Pancreas (tissue), 10 donors: Measurements from ENCODE around the gene TTLL3. TPM values are rescaled to one million over a fixed set of nuclear protein-coding genes. Genes with fewer than 3 reads are reported as not detected.
"Not testable (repeated sequence)": the region's sequence is repeated elsewhere in the genome, so short reads cannot be mapped to it uniquely, and the experiment has no call there.

Experiments
- ATAC-seq, 4 donors: fragments of 200-7000 bp; cut with Tn5 transposase; one replicate each; pipeline versions ENCODE4 v1.8.0 to v1.9.1; 2020; ENCODE audit warnings: mild to moderate bottlenecking in 4 of 4, moderate library complexity in 4 of 4
- DNase-seq, 6 donors: peaks; one replicate each; pipeline ENCODE4 v3.0.0-alpha.2; 2020
- FAIRE-seq: peaks from 2 replicates; lab custom pipeline; 2012; peaks lifted over from hg19 to GRCh38; lab: Jason Lieb, UNC
- H3K27ac ChIP-seq, 4 donors: fragments of 200-600 bp; sonication (generic); 1 replicate in 3 of 4; 2 replicates in 1 of 4; pipeline versions ENCODE4 v1.5.0 to v1.8.0; 2020
- H3K27me3 ChIP-seq, 4 donors: fragments of 200-600 bp; one replicate each; pipeline ENCODE4 v1.8.0; 2021
- H3K36me3 ChIP-seq, 3 donors: fragments of 200-600 bp; sonication (generic) in 1 of 3; one replicate each; pipeline versions ENCODE4 v1.5.0 to v1.8.0; 2020 to 2021
- H3K4me1 ChIP-seq, 3 donors: fragments of 200-600 bp; one replicate each; pipeline ENCODE4 v1.8.0; 2021
- H3K4me3 ChIP-seq, 4 donors: fragments of 200-600 bp; sonication (generic) in 2 of 4; one replicate each; pipeline versions ENCODE4 v1.5.0 to v1.8.0; 2020 to 2021
- H3K9me3 ChIP-seq, 4 donors: fragments of 200-600 bp; one replicate each; pipeline ENCODE4 v1.8.0; 2021
- CTCF ChIP-seq, 4 donors: fragments of 200-600 bp; sonication (generic) in 3 of 4; IDR thresholded peaks; one replicate each; pipeline versions ENCODE4 v1.5.0 to v1.8.0; 2021; ENCODE audit warnings: antibody characterized with exemption in 4 of 4
- WGBS, 2 donors: extraction: QIAGEN DNeasy Blood & Tissue Kit; methylation state at CpG; one replicate each; pipeline ENCODE4 v1.1.7; 2013; 5-methylcytosine and 5-hydroxymethylcytosine counted together
- intact Hi-C, 3 donors: fragments of 100-400 bp; cut with DNase I; formaldehyde crosslinking; loops; one replicate each; pipeline versions ENCODE4 v1.11.1 to v1.14.2; 2022
- polyA plus RNA-seq, 2 donors: library from polyadenylated mRNA; stranded (reverse); fragments of 200-250 nt; gene quantifications; one replicate each; pipeline ENCODE4 v1.2.3, GENCODE V29; 2013
- total RNA-seq, 6 donors: library from RNA; stranded (reverse); fragmentation: NEBNext Ultra II Directional in 4 of 6; extraction: Animal tissue kit (Norgen Biotek cat#: 25700) in 4 of 6; gene quantifications; one replicate each; pipeline versions ENCODE4 v1.2.1 to v1.2.4, GENCODE V29; 2021 to 2023
- donor health status: healthy with polysubstance abuse.
- donor health status: DM: no; HTN: no; CAD: no; lungs with moderate emphysema.
- donor health status: DM: no; HTN: no; CAD: no.
- donor health status: control.
- donor health status: control.
- donor health status: Bipolar disorder and iron deficiency.
- donor health status: DM: yes; HTN: yes; CAD: no.
- donor health status: DM: no; HTN: no; CAD: no.
- donor health status: DM: no; HTN: no; CAD: no.
- donor health status: DM: yes; HTN: yes; CAD: no.

TTLL3 gene
- total and polyA plus RNA-seq, 8 donors: 9.2 to 104 (median 19.6) TPM

- no peaks in the 10 kb centered on the region for H3K27me3 ChIP-seq
- peaks cover 3 to 9% (median 5%) of the 10 kb centered on the region in 3 donors for H3K4me1 ChIP-seq
- ATAC-seq (peak; percentile 91 to 97 (median 94)), FAIRE-seq (no peak), DNase-seq (peak; percentile 71 to 92 (median 82))
- H3K36me3 ChIP-seq: no peaks in the 10 kb centered on the region
- peak within 1 kb of the TSS; percentile 40 to 63 (median 48) for H3K4me3 ChIP-seq
- peak within 1 kb of the TSS; percentile 49 to 77 (median 66) for H3K27ac ChIP-seq
- no peaks in the 10 kb centered on the region for H3K9me3 ChIP-seq
- intact Hi-C loops: no loop called here
- TF ChIP-seq CTCF (IDR thresholded peaks at IDR 0.05): no peak
- 4 to 5% methylated on average over 41 to 49 of the region's 49 CpGs for WGBS, 2 donors
Measured at GRCh38 chr3:9769426-9770275, 40.4 kb upstream of the TTLL3 start, which contains the start of gene CAMK1. TSS of gene CAMK1 (minus strand) at chr3:9769947. CDS start at chr3:9767749, 2,198 bp downstream.

GRCh38 chr3:9770276-9770812 is 39.7 kb upstream of the TTLL3 start:
- no peaks in the 10 kb centered on the region for H3K27me3 ChIP-seq
- DNase-seq (peak; percentile 91 to 98 (median 94)), ATAC-seq (peak; percentile 64 to 79 (median 69)), FAIRE-seq (no peak)
- TF ChIP-seq CTCF (IDR thresholded peaks at IDR 0.05): no peak
- 3 to 4% methylated on average over 15 of the region's 15 CpGs for WGBS, 2 donors
- H3K27ac ChIP-seq: peak overlapping the region; percentile 49 to 77 (median 66)
- H3K4me3 ChIP-seq: peak overlapping the region; percentile 40 to 63 (median 48)
- H3K9me3 ChIP-seq: no peaks in the 10 kb centered on the region
- no peaks in the 10 kb centered on the region for H3K36me3 ChIP-seq
- intact Hi-C loops: no loop called here
- H3K4me1 ChIP-seq: peaks cover 3 to 9% (median 5%) of the 10 kb centered on the region in 3 donors

- FAIRE-seq: not testable (repeated sequence)
Measured at GRCh38 chr3:9771007-9771406, 39.1 kb upstream of the TTLL3 start.

GRCh38 chr3:9776896-9777693 is 33.0 kb upstream of the TTLL3 start:
- no peaks in the 10 kb centered on the region for H3K27me3 ChIP-seq
- H3K9me3 ChIP-seq: no peaks in the 10 kb centered on the region
- no peak for DNase-seq
- no peak overlapping the region for H3K27ac ChIP-seq
- H3K36me3 ChIP-seq: peaks cover 0 to 2% (median 0%) of the 10 kb centered on the region in 3 donors
- intact Hi-C loops: no loop called here
- no peak for TF ChIP-seq CTCF (IDR thresholded peaks at IDR 0.05)
- H3K4me1 ChIP-seq: no peaks in the 10 kb centered on the region
- no peak for ATAC-seq
- no peak overlapping the region for H3K4me3 ChIP-seq
- no peak for FAIRE-seq
- 79 to 80% methylated on average over 5 of the region's 5 CpGs for WGBS, 2 donors

More at GRCh38 chr3:9771007-9771406, 39.1 kb upstream of the TTLL3 start:
- H3K36me3 ChIP-seq, DNase-seq, intact Hi-C loops, ATAC-seq, H3K4me3 ChIP-seq, H3K4me1 ChIP-seq, H3K9me3 ChIP-seq, H3K27me3 ChIP-seq: not testable (repeated sequence)
- WGBS, 2 donors: 90% methylated on average over 2 of the region's 2 CpGs
- H3K27ac ChIP-seq: peak overlapping the region in 2 of 4 donors; percentile 72 to 77

GRCh38 chr3:9777694-9778021 is 32.4 kb upstream of the TTLL3 start:
- ATAC-seq (no peak), FAIRE-seq (no peak), DNase-seq (no peak)
- no peak for TF ChIP-seq CTCF (IDR thresholded peaks at IDR 0.05)
- peaks cover 0 to 8% (median 0%) of the 10 kb centered on the region in 3 donors for H3K36me3 ChIP-seq
- intact Hi-C loops: no loop called here
- H3K27me3 ChIP-seq: no peaks in the 10 kb centered on the region
- H3K4me3 ChIP-seq: no peak overlapping the region
- no peak overlapping the region for H3K27ac ChIP-seq
- 61 to 75% methylated on average over 1 of the region's 1 CpG for WGBS, 2 donors
- H3K4me1 ChIP-seq: no peaks in the 10 kb centered on the region
- no peaks in the 10 kb centered on the region for H3K9me3 ChIP-seq
